IMR-90 (cell line): Measurements from ENCODE around the gene PMM1. TPM values are rescaled to one million over a fixed set of nuclear protein-coding genes. Genes with fewer than 3 reads are reported as not detected.

ENCODE experiments used
- ATAC-seq: fragments of 200-7000 bp; cut with Tn5 transposase; 2 replicates; pipeline ENCODE4 v1.9.1; 2020; ENCODE audit warnings: low read depth, mild to moderate bottlenecking, moderate library complexity
- BruUV-seq: library from RNA; stranded (reverse); fragments of 400-500 nt; replicated peaks from 2 replicates; lab custom pipeline; 2021; lab: Mats Ljungman, UMichigan
- CTCF ChIA-PET: fragments of 300-600 bp; formaldehyde crosslinking; extraction: SDS; loops from one replicate; lab custom pipeline; 2021; ENCODE audit warnings: antibody characterized with exemption; lab: Yijun Ruan, JAX
- POLR2A ChIA-PET: fragments of 300-600 bp; sonication (Branson Sonifier 250); formaldehyde crosslinking; loops from one replicate; lab custom pipeline; 2022; ENCODE audit warnings: antibody characterized with exemption; ENCODE audit not compliant: unreplicated experiment; lab: Charles Lee
- DNase-seq: peaks from one replicate; pipeline ENCODE4 v3.0.0; 2013
- H2AFZ ChIP-seq: replicated peaks from 2 replicates; pipeline ENCODE3; 2013; ENCODE audit warnings: low read length, mild to moderate bottlenecking; ENCODE audit not compliant: poor library complexity
- H2AK5ac ChIP-seq: 2 replicates; pipeline ENCODE4 v1.6.1; 2013; ENCODE audit warnings: low read depth, low read length, inconsistent platforms
- H2AK9ac ChIP-seq: replicated peaks from 2 replicates; pipeline ENCODE3; 2013; ENCODE audit warnings: mild to moderate bottlenecking, low read depth, low read length, moderate library complexity; ENCODE audit not compliant: poor library complexity
- H2BK120ac ChIP-seq: 2 replicates; pipeline ENCODE4 v1.6.1; 2013; ENCODE audit warnings: low read depth, low read length, inconsistent platforms
- H2BK15ac ChIP-seq: 3 replicates; pipeline ENCODE4 v1.6.1; 2013; ENCODE audit warnings: low read depth, low read length, inconsistent platforms
- H2BK20ac ChIP-seq: 2 replicates; pipeline ENCODE4 v1.6.1; 2013; ENCODE audit warnings: low read depth, mild to moderate bottlenecking, inconsistent platforms, low read length, moderate library complexity
- H2BK5ac ChIP-seq: 2 replicates; pipeline ENCODE4 v1.6.1; 2013; ENCODE audit warnings: mild to moderate bottlenecking, low read depth, low read length, inconsistent platforms; ENCODE audit not compliant: poor library complexity, severe bottlenecking
- H3K14ac ChIP-seq: replicated peaks from 2 replicates; pipeline ENCODE4 v1.6.1; 2013; ENCODE audit warnings: low read depth, low read length, inconsistent platforms
- H3K18ac ChIP-seq: 2 replicates; pipeline ENCODE4 v1.6.1; 2013; ENCODE audit warnings: low read depth, low read length, control low read depth
- H3K23ac ChIP-seq: 2 replicates; pipeline ENCODE4 v1.6.1; 2013; ENCODE audit warnings: low read depth, low read length, inconsistent platforms
- H3K27ac ChIP-seq: 2 replicates; pipeline ENCODE4 v1.5.1; 2013; ENCODE audit warnings: mild to moderate bottlenecking, control low read depth, low read length; ENCODE audit not compliant: insufficient read depth
- H3K27me3 ChIP-seq: 2 replicates; pipeline ENCODE4 v1.6.1; 2013; ENCODE audit warnings: low read length; ENCODE audit not compliant: control insufficient read depth, insufficient read depth
- H3K36me3 ChIP-seq: 2 replicates; pipeline ENCODE4 v1.6.1; 2013; ENCODE audit warnings: low read length, mixed read lengths; ENCODE audit not compliant: control insufficient read depth, insufficient read depth
- H3K4ac ChIP-seq: 2 replicates; pipeline ENCODE4 v1.6.1; 2013; ENCODE audit warnings: low read depth, low read length, inconsistent platforms
- H3K4me1 ChIP-seq: 2 replicates; pipeline ENCODE4 v1.6.1; 2013; ENCODE audit warnings: low read length, mixed read lengths; ENCODE audit not compliant: control insufficient read depth, insufficient read depth
- H3K4me2 ChIP-seq: 2 replicates; pipeline ENCODE4 v1.6.1; 2013; ENCODE audit warnings: low read depth, mild to moderate bottlenecking, control low read depth, low read length, moderate library complexity
- H3K4me3 ChIP-seq: 2 replicates; pipeline ENCODE4 v1.5.1; 2013; ENCODE audit warnings: low read depth, mild to moderate bottlenecking, control low read depth, low read length, moderate library complexity; ENCODE audit not compliant: insufficient read depth
- H3K56ac ChIP-seq: 2 replicates; pipeline ENCODE4 v1.6.1; 2013; ENCODE audit warnings: low read length, inconsistent platforms; ENCODE audit not compliant: insufficient read depth; ENCODE audit errors: extremely low read depth
- H3K79me1 ChIP-seq, 2 experiments: 2 replicates each; pipeline ENCODE4 v1.6.1; 2013; ENCODE audit warnings: low read length in 2 of 2, inconsistent platforms in 1 of 2, low read depth in 1 of 2
- H3K9ac ChIP-seq: 2 replicates; pipeline ENCODE4 v1.6.1; 2013; ENCODE audit warnings: low read depth, low read length, control low read depth
- H3K9me1 ChIP-seq: 2 replicates; pipeline ENCODE4 v1.6.1; 2013; ENCODE audit warnings: low read length, inconsistent platforms; ENCODE audit not compliant: insufficient read depth
- H3K9me3 ChIP-seq: 2 replicates; pipeline ENCODE4 v1.6.1; 2013; ENCODE audit warnings: low read length; ENCODE audit not compliant: control insufficient read depth, insufficient read depth
- H4K20me1 ChIP-seq: 2 replicates; pipeline ENCODE4 v1.6.1; 2013; ENCODE audit warnings: low read length, inconsistent platforms; ENCODE audit not compliant: insufficient read depth
- H4K5ac ChIP-seq: 2 replicates; pipeline ENCODE4 v1.6.1; 2013; ENCODE audit warnings: mild to moderate bottlenecking, low read depth, low read length, control low read depth
- H4K8ac ChIP-seq, 2 experiments: 2 replicates each; pipeline ENCODE4 v1.6.1; 2013; ENCODE audit warnings: low read depth in 2 of 2, low read length in 2 of 2, control low read depth in 1 of 2, inconsistent platforms in 1 of 2
- H4K91ac ChIP-seq: 2 replicates; pipeline ENCODE4 v1.6.1; 2013; ENCODE audit warnings: low read depth, low read length, inconsistent platforms; ENCODE audit not compliant: insufficient read depth
- BHLHE40 ChIP-seq: fragments of 150-350 bp; IDR thresholded peaks from 2 replicates; pipeline ENCODE4 v1.6.1; 2016; ENCODE audit warnings: mild to moderate bottlenecking, low read depth, low read length
- CEBPB ChIP-seq: IDR thresholded peaks from 2 replicates; pipeline ENCODE4 v1.6.1; 2012; ENCODE audit warnings: low read depth, low read length, improper control_type of control experiment
- CHD1 ChIP-seq: IDR thresholded peaks from 2 replicates; pipeline ENCODE4 v1.6.1; 2012; ENCODE audit warnings: low read depth, low read length, improper control_type of control experiment
- CTCF ChIP-seq: conservative IDR thresholded peaks from 2 replicates; pipeline ENCODE4 v1.5.1; 2012; ENCODE audit warnings: mild to moderate bottlenecking, low read depth, low read length, improper control_type of control experiment
- ELK1 ChIP-seq: fragments of 150-350 bp; IDR thresholded peaks from 2 replicates; pipeline ENCODE4 v1.6.1; 2016; ENCODE audit warnings: low read depth, mild to moderate bottlenecking, low read length, moderate library complexity, borderline replicate concordance
- MAZ ChIP-seq: IDR thresholded peaks from 2 replicates; pipeline ENCODE4 v1.6.1; 2012; ENCODE audit warnings: low read depth, mild to moderate bottlenecking, low read length, improper control_type of control experiment, moderate library complexity, borderline replicate concordance
- MXI1 ChIP-seq: IDR thresholded peaks from 2 replicates; pipeline ENCODE4 v1.6.1; 2012; ENCODE audit warnings: low read depth, mild to moderate bottlenecking, low read length, moderate library complexity, borderline replicate concordance
- NFE2L2 ChIP-seq: fragments of 150-350 bp; IDR thresholded peaks from 2 replicates; pipeline ENCODE4 v1.6.1; 2016; ENCODE audit warnings: low read depth, mild to moderate bottlenecking, low read length
- POLR2A ChIP-seq: IDR thresholded peaks from 2 replicates; pipeline ENCODE4 v1.6.1; 2012; ENCODE audit warnings: mild to moderate bottlenecking, low read depth, low read length
- RAD21 ChIP-seq: IDR thresholded peaks from 2 replicates; pipeline ENCODE4 v1.6.1; 2012; ENCODE audit warnings: low read length, improper control_type of control experiment
- RCOR1 ChIP-seq: IDR thresholded peaks from 2 replicates; pipeline ENCODE4 v1.6.1; 2012; ENCODE audit warnings: mild to moderate bottlenecking, low read length, improper control_type of control experiment; ENCODE audit not compliant: insufficient replicate concordance
- RFX5 ChIP-seq: IDR thresholded peaks from 2 replicates; pipeline ENCODE4 v1.8.0; 2012; ENCODE audit warnings: low read depth, mild to moderate bottlenecking, low read length, moderate library complexity
- SMC3 ChIP-seq: fragments of 150-350 bp; IDR thresholded peaks from 2 replicates; pipeline ENCODE4 v1.6.1; 2016; ENCODE audit warnings: low read depth, mild to moderate bottlenecking, antibody characterized with exemption, low read length, moderate library complexity
- WGBS, 2 experiments: methylation state at CpG; one replicate each; pipeline versions ENCODE4 v1.1.5 to v1.1.7; 2013; ENCODE audit warnings: missing lambda C conversion rate in 2 of 2; ENCODE audit not compliant: insufficient read length in 1 of 2; ENCODE audit errors: extremely low coverage in 2 of 2; 5-methylcytosine and 5-hydroxymethylcytosine counted together
- dilution Hi-C: fragments of 300-500 bp; cut with HindIII; formaldehyde crosslinking; loops from one replicate; pipeline ENCODE4 v1.14.3; 2018; ENCODE audit warnings: low sequenced_read_pairs; ENCODE audit not compliant: unreplicated experiment
- in situ Hi-C: fragments of 300-500 bp; cut with MboI; formaldehyde crosslinking; loops from 3 replicates; pipeline ENCODE4 v1.14.3; 2019; ENCODE audit warnings: low sequenced_read_pairs, inconsistent platforms, mixed read lengths
- intact Hi-C: fragments of 100-400 bp; cut with micrococcal nuclease; formaldehyde crosslinking; loops from 2 replicates; pipeline ENCODE4 v1.10.0; 2022
- polyA plus RNA-seq, 3 experiments: library from polyadenylated mRNA; depleted of rRNA; stranded (reverse); fragments of >200 nt; gene quantifications; 2 replicates each; pipeline ENCODE4 v1.2.3, GENCODE V29; 2012; ENCODE audit warnings: low replicate concordance in 1 of 3
- total RNA-seq: library from RNA; depleted of rRNA; stranded (reverse); fragments of >200 nt; gene quantifications from 2 replicates; pipeline ENCODE4 v1.2.3, GENCODE V29; 2012
- TF ChIP-seq, protein P1 (sequence below): fragments of 150-350 bp; IDR thresholded peaks from 2 replicates; pipeline ENCODE4 v1.6.1; 2017; ENCODE audit warnings: mild to moderate bottlenecking, antibody characterized with exemption, low read length, low read depth

Gene PMM1
- total and polyA plus RNA-seq, 2 of the 4 experiments (the other 2 are of a cell fraction) = 22.8 to 92.8 TPM

DNA sequence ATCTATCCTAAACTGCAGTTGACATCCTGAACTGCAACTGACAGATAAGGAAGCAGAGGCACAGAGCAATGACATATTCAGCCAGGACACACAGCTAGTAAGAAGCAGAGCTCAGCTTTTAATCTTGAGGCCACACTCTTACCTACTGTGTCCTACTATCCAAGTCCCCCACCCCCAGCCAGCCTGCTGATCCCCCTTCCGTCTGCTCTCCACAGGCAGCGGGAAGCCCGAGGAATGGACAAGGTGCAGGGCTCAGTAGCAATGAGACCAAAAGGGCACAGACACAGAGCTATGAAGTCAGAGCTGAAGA is 49.7 kb downstream of the PMM1 start:
- BruUV-seq = no TSS peak
- intact Hi-C loops (no loop called here), in situ Hi-C loops (no loop called here), dilution Hi-C loops (no loop called here)
- H2AK9ac ChIP-seq = no peak overlapping the region
- peaks cover 8 to 66% of the 10 kb centered on the region in 2 experiments for H3K79me1 ChIP-seq
- H3K27ac ChIP-seq = no peak overlapping the region
- 90% methylated on average over 2 of the region's 3 CpGs; no CpG with 5 or more reads in 1 of the 2 experiments for WGBS, 2 experiments
- peaks cover 53% of the 10 kb centered on the region for H4K20me1 ChIP-seq
- H3K27me3 ChIP-seq = no peaks in the 10 kb centered on the region
- no peak overlapping the region for H2AK5ac ChIP-seq
- peaks cover 24% of the 10 kb centered on the region for H3K36me3 ChIP-seq
- H3K9ac ChIP-seq = no peak overlapping the region
- no peak overlapping the region for H4K5ac ChIP-seq
- no peak overlapping the region for H3K4me3 ChIP-seq
- no peak for TF ChIP-seq ELK1
- TF ChIP-seq RCOR1 = no peak
- TF ChIP-seq CTCF = no peak
- TF ChIP-seq RFX5 = no peak
- no peak for TF ChIP-seq CEBPB
- TF ChIP-seq, protein P1, sequence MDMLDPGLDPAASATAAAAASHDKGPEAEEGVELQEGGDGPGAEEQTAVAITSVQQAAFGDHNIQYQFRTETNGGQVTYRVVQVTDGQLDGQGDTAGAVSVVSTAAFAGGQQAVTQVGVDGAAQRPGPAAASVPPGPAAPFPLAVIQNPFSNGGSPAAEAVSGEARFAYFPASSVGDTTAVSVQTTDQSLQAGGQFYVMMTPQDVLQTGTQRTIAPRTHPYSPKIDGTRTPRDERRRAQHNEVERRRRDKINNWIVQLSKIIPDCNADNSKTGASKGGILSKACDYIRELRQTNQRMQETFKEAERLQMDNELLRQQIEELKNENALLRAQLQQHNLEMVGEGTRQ = no peak
- TF ChIP-seq SMC3 = no peak
- no peak for TF ChIP-seq POLR2A
- TF ChIP-seq RAD21 = no peak
- TF ChIP-seq MXI1 = no peak
- no peak for TF ChIP-seq MAZ
- TF ChIP-seq BHLHE40 = no peak
- TF ChIP-seq CHD1 = no peak
- no peak for TF ChIP-seq NFE2L2
- ChIA-PET CTCF (no interaction called here), POLR2A (no interaction called here)
- peaks cover 11% of the 10 kb centered on the region for H3K4me1 ChIP-seq
- no peak overlapping the region for H2BK20ac ChIP-seq
- ATAC-seq (no peak), DNase-seq (no peak)
- no peak overlapping the region for H3K23ac ChIP-seq
- H3K4ac ChIP-seq = no peak overlapping the region
- H3K56ac ChIP-seq = no peak overlapping the region
- H4K91ac ChIP-seq = no peak overlapping the region
- no peaks in the 10 kb centered on the region for H3K9me3 ChIP-seq
- no peak overlapping the region for H2BK5ac ChIP-seq
- H4K8ac ChIP-seq = no peak overlapping the region
- no peak overlapping the region for H3K18ac ChIP-seq
- no peak overlapping the region for H2BK15ac ChIP-seq
- peaks cover 24% of the 10 kb centered on the region for H3K9me1 ChIP-seq
- no peak overlapping the region for H2BK120ac ChIP-seq
- no peak overlapping the region for H2AFZ ChIP-seq
- H3K4me2 ChIP-seq = no peak overlapping the region
- H3K14ac ChIP-seq = no peak overlapping the region
